Lung (tissue), 12 donors: ENCODE measurements around the gene ARL3. TPM values are rescaled to one million over a fixed set of nuclear protein-coding genes. Genes with fewer than 3 reads are reported as not detected.
"Not testable (repeated sequence)": the region's sequence is repeated elsewhere in the genome, so short reads cannot be mapped to it uniquely, and the experiment has no call there.

ENCODE experiments used
- ATAC-seq: fragments of 200-7000 bp; cut with Tn5 transposase; one replicate; pipeline ENCODE4 v1.9.1; 2020; ENCODE audit warnings: moderate number of reproducible peaks; ENCODE audit not compliant: insufficient read depth, low FRiP score
- DNase-seq, 3 donors: peaks; one replicate each; pipeline ENCODE4 v3.0.0-alpha.2; 2013 to 2017
- H3K27ac ChIP-seq, 2 donors: one replicate each; pipeline ENCODE4 v1.5.1; 2013; ENCODE audit warnings: mild to moderate bottlenecking in 2 of 2, moderate library complexity in 2 of 2, control low read depth in 1 of 2, inconsistent platforms in 1 of 2, low read depth in 1 of 2, low read length in 1 of 2
- H3K27me3 ChIP-seq, 3 donors: one replicate each; pipeline ENCODE4 v1.5.1; 2013; ENCODE audit warnings: low read length in 2 of 3; ENCODE audit not compliant: control insufficient read depth in 3 of 3, insufficient read depth in 3 of 3
- H3K36me3 ChIP-seq, 4 donors: one replicate each; pipeline ENCODE4 v1.5.1; 2013; ENCODE audit warnings: low read length in 4 of 4, mild to moderate bottlenecking in 1 of 4, moderate library complexity in 1 of 4; ENCODE audit not compliant: control insufficient read depth in 4 of 4, insufficient read depth in 4 of 4
- H3K4me1 ChIP-seq, 5 donors: one replicate each; pipeline ENCODE4 v1.5.1; 2013; ENCODE audit warnings: low read length in 5 of 5, mild to moderate bottlenecking in 2 of 5, moderate library complexity in 1 of 5; ENCODE audit not compliant: control insufficient read depth in 5 of 5, insufficient read depth in 5 of 5
- H3K4me3 ChIP-seq: one replicate; pipeline ENCODE4 v1.5.1; 2013; ENCODE audit warnings: mild to moderate bottlenecking, control low read depth, moderate library complexity
- H3K9ac ChIP-seq, 2 donors: one replicate each; pipeline ENCODE4 v1.5.1; 2013; ENCODE audit warnings: low read length in 2 of 2, control low read depth in 1 of 2; ENCODE audit not compliant: insufficient read depth in 1 of 2
- H3K9me3 ChIP-seq, 4 donors: one replicate each; pipeline ENCODE4 v1.5.1; 2013; ENCODE audit warnings: low read length in 3 of 4, mild to moderate bottlenecking in 1 of 4, moderate library complexity in 1 of 4; ENCODE audit not compliant: control insufficient read depth in 4 of 4, insufficient read depth in 3 of 4
- WGBS, 2 donors: extraction: QIAGEN DNeasy Blood & Tissue Kit; methylation state at CpG; one replicate each; pipeline ENCODE4 v1.1.7; 2013; 5-methylcytosine and 5-hydroxymethylcytosine counted together
- polyA plus RNA-seq, 2 donors: library from polyadenylated mRNA; stranded (reverse); fragments of 200-250 nt; gene quantifications; one replicate each; pipeline ENCODE4 v1.2.1, GENCODE V29; 2013
- total RNA-seq, 2 donors: library from RNA; depleted of rRNA in 1 of 2; stranded (reverse); fragments of >200 nt in 1 of 2; gene quantifications; one replicate each; pipeline ENCODE4 v1.2.1, GENCODE V29; 2014 to 2021
- TF ChIP-seq, protein P1 (sequence below): IDR thresholded peaks from 2 replicates; pipeline ENCODE4 v1.5.1; 2012; ENCODE audit warnings: mild to moderate bottlenecking; ENCODE audit errors: control extremely low read depth, extremely low read depth
- donor health status: control.
- donor health status: control.
- donor health status: Bipolar disorder and iron deficiency.
- donor health status: healthy.
- donor health status: DM: yes; HTN: yes; CAD: no.

The ARL3 gene
- total and polyA plus RNA-seq, 4 donors = 6.7 to 12.2 (median 9.7) TPM

- TF ChIP-seq, protein P1, sequence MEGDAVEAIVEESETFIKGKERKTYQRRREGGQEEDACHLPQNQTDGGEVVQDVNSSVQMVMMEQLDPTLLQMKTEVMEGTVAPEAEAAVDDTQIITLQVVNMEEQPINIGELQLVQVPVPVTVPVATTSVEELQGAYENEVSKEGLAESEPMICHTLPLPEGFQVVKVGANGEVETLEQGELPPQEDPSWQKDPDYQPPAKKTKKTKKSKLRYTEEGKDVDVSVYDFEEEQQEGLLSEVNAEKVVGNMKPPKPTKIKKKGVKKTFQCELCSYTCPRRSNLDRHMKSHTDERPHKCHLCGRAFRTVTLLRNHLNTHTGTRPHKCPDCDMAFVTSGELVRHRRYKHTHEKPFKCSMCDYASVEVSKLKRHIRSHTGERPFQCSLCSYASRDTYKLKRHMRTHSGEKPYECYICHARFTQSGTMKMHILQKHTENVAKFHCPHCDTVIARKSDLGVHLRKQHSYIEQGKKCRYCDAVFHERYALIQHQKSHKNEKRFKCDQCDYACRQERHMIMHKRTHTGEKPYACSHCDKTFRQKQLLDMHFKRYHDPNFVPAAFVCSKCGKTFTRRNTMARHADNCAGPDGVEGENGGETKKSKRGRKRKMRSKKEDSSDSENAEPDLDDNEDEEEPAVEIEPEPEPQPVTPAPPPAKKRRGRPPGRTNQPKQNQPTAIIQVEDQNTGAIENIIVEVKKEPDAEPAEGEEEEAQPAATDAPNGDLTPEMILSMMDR = no peak
- Histone ChIP-seq H3K27ac (peak overlapping the region; percentile 62 to 82), H3K4me1 (peaks cover 0 to 22% (median 8%) of the 10 kb centered on the region in 5 donors), H3K27me3 (no peaks in the 10 kb centered on the region), H3K9ac (no peak overlapping the region), H3K9me3 (no peaks in the 10 kb centered on the region), H3K36me3 (no peaks in the 10 kb centered on the region), H3K4me3 (no peak overlapping the region)
- 78 to 93% methylated on average over 10 of the region's 10 CpGs for WGBS, 2 donors
- no peak for DNase-seq
- no peak for ATAC-seq
These were observed 45.7 kb downstream of the ARL3 start for GRCh38 chr10:102668326-102669107.

DNA sequence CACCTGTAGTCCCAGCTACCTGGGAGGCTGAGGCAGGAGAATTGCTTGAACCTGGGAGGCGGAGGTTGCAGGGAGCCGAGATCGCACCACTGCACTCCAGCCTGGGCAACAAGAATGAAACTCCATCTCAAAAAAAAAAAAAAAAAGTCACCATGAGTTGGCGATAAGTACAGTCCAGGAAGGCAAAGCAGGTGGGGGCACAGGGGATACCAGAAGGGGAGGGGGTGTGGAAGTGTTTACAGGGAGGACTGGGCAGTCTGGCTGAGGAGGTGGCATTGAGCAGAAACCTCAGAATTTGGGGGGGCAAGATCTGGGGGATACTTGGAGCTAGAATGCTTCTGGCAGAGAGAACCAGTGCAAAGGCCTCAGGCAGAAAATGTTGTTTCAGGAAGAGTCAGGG, 46.8 kb downstream of the ARL3 start:
- H3K9ac ChIP-seq, H3K27me3 ChIP-seq, H3K4me3 ChIP-seq, H3K36me3 ChIP-seq, H3K27ac ChIP-seq, ATAC-seq, H3K9me3 ChIP-seq, DNase-seq: not testable (repeated sequence)
- H3K4me1 ChIP-seq = peaks cover 0 to 14% (median 5%) of the 10 kb centered on the region in 5 donors
- 83 to 84% methylated on average over 2 to 4 of the region's 4 CpGs for WGBS, 2 donors

- Histone ChIP-seq H3K4me1 (peaks cover 0 to 23% (median 11%) of the 10 kb centered on the region in 5 donors), H3K27ac (no peak overlapping the region), H3K9ac (no peak overlapping the region), H3K9me3 (no peaks in the 10 kb centered on the region), H3K36me3 (no peaks in the 10 kb centered on the region), H3K27me3 (no peaks in the 10 kb centered on the region), H3K4me3 (no peak overlapping the region)
- WGBS, 2 donors = 86 to 90% methylated on average over 9 of the region's 9 CpGs
- ATAC-seq (no peak), DNase-seq (no peak)
- TF ChIP-seq, protein P1 = no peak
These were observed 48.2 kb downstream of the ARL3 start for GRCh38 chr10:102665904-102666509.

GRCh38 chr10:102661658-102662028, 52.6 kb downstream of the ARL3 start:
- TF ChIP-seq, protein P1 = no peak

More at GRCh38 chr10:102661658-102662028, 52.6 kb downstream of the ARL3 start:
- H3K9me3 ChIP-seq = no peaks in the 10 kb centered on the region
- H3K4me3 ChIP-seq = no peak overlapping the region
- no peak overlapping the region for H3K9ac ChIP-seq
- ATAC-seq (no peak), DNase-seq (no peak)
- no peaks in the 10 kb centered on the region for H3K27me3 ChIP-seq
- peaks cover 0 to 33% (median 19%) of the 10 kb centered on the region in 5 donors for H3K4me1 ChIP-seq
- H3K27ac ChIP-seq = peak overlapping the region in 1 of 2 donors; percentile 69
- peaks cover 0 to 17% (median 9%) of the 10 kb centered on the region in 4 donors for H3K36me3 ChIP-seq
- WGBS, 2 donors = 51 to 54% methylated on average over 6 of the region's 6 CpGs
